Measurements from ENCODE around the gene PFAS.
A peak's percentile ranks its signal among the peaks of the same experiment; 100 is the strongest.

PFAS gene

GRCh38 chr17:8267480-8268147 is 18.5 kb downstream of the PFAS start:
- TF ChIP-seq CTCF (conservative IDR thresholded peaks at IDR 0.05; ENCODE audit: low read depth) = no peak
- DNase-seq (ENCODE audit: low spot score) = no peak
- ChIA-PET CTCF (no interaction called here), POLR2A (ENCODE audit: low non-redundant PET) (no interaction called here)
- H3K27ac ChIP-seq = no peak overlapping the region

- POLR2A ChIA-PET (ENCODE audit: low non-redundant PET) = no interaction called here
- CTCF ChIA-PET = interaction anchor here (0.6 kb wide), 1 partner anchor 227 kb away, joined by 3 read pairs; no protein-coding TSS in a partner anchor
- H3K27ac ChIP-seq = 0 out of 2 replicates have a peak overlapping the region, but pooled peaks have one; percentile 4
- DNase-seq (ENCODE audit: low spot score) = no peak
- no peak for TF ChIP-seq CTCF (conservative IDR thresholded peaks at IDR 0.05; ENCODE audit: low read depth)
These were observed 19.6 kb downstream of the PFAS start for GRCh38 chr17:8268550-8269298.

GRCh38 chr17:8272421-8272820 is 23.3 kb downstream of the PFAS start:
- POLR2A ChIA-PET (ENCODE audit: low non-redundant PET) = no interaction called here
- no peak for TF ChIP-seq CTCF (conservative IDR thresholded peaks at IDR 0.05; ENCODE audit: low read depth)
- CTCF ChIA-PET = interaction anchor here (0.7 to 0.8 kb wide), 2 partner anchors 23 to 1442 kb away, joined by 3 read pairs; partner anchors contain the start of gene SLC25A35
- no peak for DNase-seq (ENCODE audit: low spot score)
- no peak overlapping the region for H3K27ac ChIP-seq

GRCh38 chr17:8273884-8274444 is 24.9 kb downstream of the PFAS start:
- CTCF ChIA-PET = no interaction called here
- no peak overlapping the region for H3K27ac ChIP-seq
- no peak for DNase-seq (ENCODE audit: low spot score)
- POLR2A ChIA-PET (ENCODE audit: low non-redundant PET) = no interaction called here
- TF ChIP-seq CTCF (conservative IDR thresholded peaks at IDR 0.05; ENCODE audit: low read depth) = no peak

GRCh38 chr17:8274816-8275215 is 25.7 kb downstream of the PFAS start:
- TF ChIP-seq CTCF (conservative IDR thresholded peaks at IDR 0.05; ENCODE audit: low read depth) = no peak
- no peak overlapping the region for H3K27ac ChIP-seq
- POLR2A ChIA-PET (ENCODE audit: low non-redundant PET) = no interaction called here
- CTCF ChIA-PET = no interaction called here
- no peak for DNase-seq (ENCODE audit: low spot score)

- ChIA-PET POLR2A (ENCODE audit: low non-redundant PET) (no interaction called here), CTCF (no interaction called here)
- TF ChIP-seq CTCF (conservative IDR thresholded peaks at IDR 0.05; ENCODE audit: low read depth) = no peak
- no peak overlapping the region for H3K27ac ChIP-seq
- DNase-seq (ENCODE audit: low spot score) = no peak
These were observed 26.6 kb downstream of the PFAS start for GRCh38 chr17:8275421-8276290.
